GM12891 (cell line): ENCODE results near the gene CACHD1.

Experiments
- DNase-seq: peaks from one replicate; pipeline ENCODE4 v3.0.0; 2011; ENCODE audit warnings: low spot score; ENCODE audit not compliant: insufficient read length
- FAIRE-seq: peaks from 2 replicates; lab custom pipeline; 2011; peaks lifted over from hg19 to GRCh38; lab: Jason Lieb, UNC
- PAX5 ChIP-seq: IDR thresholded peaks from 2 replicates; pipeline ENCODE4 v1.6.1; 2011; ENCODE audit warnings: low read length, moderate library complexity, mild to moderate bottlenecking; ENCODE audit not compliant: insufficient read depth, severe bottlenecking
- POLR2A ChIP-seq: IDR thresholded peaks from 2 replicates; pipeline ENCODE4 v1.6.1; 2011; ENCODE audit warnings: low read depth, low read length, control low read depth
- POLR2AphosphoS5 ChIP-seq: IDR thresholded peaks from 2 replicates; pipeline ENCODE4 v1.6.1; 2011; ENCODE audit warnings: low read depth, low read length, control low read depth
- POU2F2 ChIP-seq: IDR thresholded peaks from 2 replicates; pipeline ENCODE4 v1.6.1; 2011; ENCODE audit warnings: low read depth, mild to moderate bottlenecking, control low read depth, low read length, moderate library complexity
- SPI1 ChIP-seq: IDR thresholded peaks from 2 replicates; pipeline ENCODE4 v1.6.1; 2011; ENCODE audit warnings: low read depth, low read length, control low read depth
- TAF1 ChIP-seq: IDR thresholded peaks from 2 replicates; pipeline ENCODE4 v1.6.1; 2011; ENCODE audit warnings: low read depth, low read length, control low read depth

The CACHD1 gene

DNA sequence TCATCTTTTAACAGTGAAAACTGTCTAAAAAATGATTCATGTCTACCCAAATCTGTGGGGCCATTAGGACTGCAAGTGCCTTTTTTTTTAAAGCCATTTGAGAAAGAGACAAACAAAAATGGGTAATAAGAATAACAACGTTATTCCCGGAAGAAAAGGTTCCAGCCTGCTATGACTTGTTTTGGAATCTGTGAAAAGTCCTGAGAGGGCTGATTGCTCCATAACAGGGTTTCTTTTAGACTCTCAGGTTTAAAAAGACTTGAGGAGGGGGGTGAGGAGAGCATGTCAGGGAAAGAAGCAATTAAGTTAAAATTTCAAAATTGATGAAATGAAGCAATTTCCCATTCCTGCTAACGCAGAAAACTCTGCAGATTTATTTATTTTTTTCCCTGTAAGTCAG, 56.4 kb downstream of the CACHD1 start:
- FAIRE-seq (no peak), DNase-seq (no peak)

DNA sequence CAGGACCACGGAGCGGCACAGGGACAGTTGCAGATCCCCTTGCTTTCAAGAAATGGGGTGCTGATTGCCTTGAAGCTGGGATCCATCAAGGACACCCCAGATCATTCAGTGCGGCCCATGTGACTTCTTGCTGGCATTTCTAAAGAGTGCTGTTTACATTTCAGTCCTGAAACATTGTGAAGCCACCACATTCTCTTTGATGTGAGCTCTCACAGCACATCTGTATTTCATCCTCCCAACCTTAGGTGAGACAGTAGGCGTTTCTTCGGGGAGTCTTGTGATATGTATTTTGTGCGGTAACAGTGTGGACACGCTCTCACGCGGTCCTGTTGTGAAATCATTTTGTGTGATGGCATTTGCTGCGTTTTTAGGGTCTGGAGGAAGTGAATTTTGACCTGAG, 57.2 kb downstream of the CACHD1 start:
- TF ChIP-seq SPI1 (no peak), POLR2A (no peak), POLR2AphosphoS5 (no peak), POU2F2 (no peak)
- no peak for DNase-seq
- FAIRE-seq, result no peak

More for the DNA sequence above, 56.4 kb downstream of the CACHD1 start:
- TF ChIP-seq POU2F2 (no peak), POLR2A (no peak), PAX5 (no peak)

DNA sequence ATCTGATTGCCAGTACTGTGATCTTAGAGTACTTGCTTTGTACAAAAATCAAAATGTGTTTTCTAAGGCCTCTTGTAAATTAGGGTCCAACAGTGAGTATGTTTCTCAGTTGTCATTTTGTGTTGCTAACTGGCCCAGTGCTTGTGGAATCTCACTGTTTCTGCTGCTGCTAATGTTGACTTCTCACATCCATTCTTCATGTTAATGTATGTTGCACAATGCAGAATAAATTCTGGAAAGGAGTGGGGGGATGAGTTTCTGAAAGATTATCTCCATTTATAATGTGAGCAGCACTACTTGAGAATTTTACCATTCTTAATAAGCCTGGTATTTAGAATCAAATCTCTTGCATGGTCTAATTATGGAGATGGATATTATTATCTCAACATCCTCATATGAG, 57.9 kb downstream of the CACHD1 start:
- TF ChIP-seq POU2F2, result no peak
- TF ChIP-seq POLR2A, result no peak
- no peak for TF ChIP-seq PAX5
- TF ChIP-seq SPI1, result no peak
- no peak for TF ChIP-seq POLR2AphosphoS5
- no peak for TF ChIP-seq TAF1
- DNase-seq (no peak), FAIRE-seq (no peak)

DNA sequence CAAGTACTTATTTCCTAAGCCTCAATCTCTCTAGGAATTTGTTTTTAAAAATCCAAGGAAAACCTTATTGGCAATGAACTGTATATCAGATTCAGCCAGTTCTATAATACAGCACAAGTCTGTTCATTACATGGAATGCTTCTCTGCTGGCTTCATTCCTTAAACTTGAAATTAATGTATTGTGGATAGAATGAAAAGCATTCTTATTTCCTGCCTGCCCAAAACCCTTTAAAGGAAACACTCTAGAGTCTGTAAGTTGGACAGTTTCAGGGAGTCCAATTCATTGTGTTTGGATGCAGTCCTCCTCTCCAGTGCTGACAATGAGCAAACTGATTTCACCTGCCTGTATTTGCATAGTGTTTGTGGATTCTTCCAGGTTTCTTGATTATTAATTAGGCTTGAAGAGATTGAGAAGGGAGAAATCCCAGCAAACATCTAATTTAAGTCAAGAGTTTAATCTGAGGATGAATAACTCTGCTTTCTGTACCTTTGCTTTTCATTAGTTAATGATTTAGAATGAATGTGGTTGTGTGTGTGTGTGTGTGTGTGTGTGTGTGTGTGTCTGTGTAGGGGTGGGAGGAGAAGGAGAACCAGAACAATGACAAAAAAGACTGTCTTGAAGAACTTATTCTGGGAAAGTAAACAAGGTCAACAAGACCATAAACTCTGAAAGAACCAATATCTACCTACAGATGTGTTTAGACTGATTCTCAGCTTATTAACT, 61.2 kb downstream of the CACHD1 start:
- FAIRE-seq (no peak), DNase-seq (no peak)
- TF ChIP-seq POLR2AphosphoS5, result no peak
- no peak for TF ChIP-seq POLR2A
- no peak for TF ChIP-seq POU2F2
- no peak for TF ChIP-seq PAX5
- TF ChIP-seq TAF1, result no peak
- no peak for TF ChIP-seq SPI1

DNA sequence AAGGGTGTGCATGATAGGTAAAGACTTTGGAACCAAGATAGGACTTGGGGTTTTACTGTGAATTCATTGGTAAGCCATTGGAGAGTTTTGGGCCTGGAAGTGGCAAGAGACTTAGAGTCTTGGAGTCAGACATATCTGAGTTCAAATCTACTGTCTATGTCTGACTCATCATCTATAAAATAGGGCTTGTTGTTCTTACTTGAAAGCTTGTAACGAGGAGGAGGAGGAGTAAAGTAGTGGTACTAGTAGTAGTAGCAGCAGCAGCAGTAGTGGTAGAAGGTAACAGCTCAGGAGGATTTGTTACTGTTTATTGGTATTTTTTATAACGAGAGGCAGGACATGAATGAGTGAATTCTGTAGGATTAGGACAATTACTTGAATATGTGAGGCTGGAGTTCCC, 62.7 kb downstream of the CACHD1 start:
- TF ChIP-seq SPI1 (no peak), POLR2AphosphoS5 (no peak), PAX5 (no peak), POLR2A (no peak), TAF1 (no peak), POU2F2 (no peak)
- no peak for FAIRE-seq
- DNase-seq, result no peak

DNA sequence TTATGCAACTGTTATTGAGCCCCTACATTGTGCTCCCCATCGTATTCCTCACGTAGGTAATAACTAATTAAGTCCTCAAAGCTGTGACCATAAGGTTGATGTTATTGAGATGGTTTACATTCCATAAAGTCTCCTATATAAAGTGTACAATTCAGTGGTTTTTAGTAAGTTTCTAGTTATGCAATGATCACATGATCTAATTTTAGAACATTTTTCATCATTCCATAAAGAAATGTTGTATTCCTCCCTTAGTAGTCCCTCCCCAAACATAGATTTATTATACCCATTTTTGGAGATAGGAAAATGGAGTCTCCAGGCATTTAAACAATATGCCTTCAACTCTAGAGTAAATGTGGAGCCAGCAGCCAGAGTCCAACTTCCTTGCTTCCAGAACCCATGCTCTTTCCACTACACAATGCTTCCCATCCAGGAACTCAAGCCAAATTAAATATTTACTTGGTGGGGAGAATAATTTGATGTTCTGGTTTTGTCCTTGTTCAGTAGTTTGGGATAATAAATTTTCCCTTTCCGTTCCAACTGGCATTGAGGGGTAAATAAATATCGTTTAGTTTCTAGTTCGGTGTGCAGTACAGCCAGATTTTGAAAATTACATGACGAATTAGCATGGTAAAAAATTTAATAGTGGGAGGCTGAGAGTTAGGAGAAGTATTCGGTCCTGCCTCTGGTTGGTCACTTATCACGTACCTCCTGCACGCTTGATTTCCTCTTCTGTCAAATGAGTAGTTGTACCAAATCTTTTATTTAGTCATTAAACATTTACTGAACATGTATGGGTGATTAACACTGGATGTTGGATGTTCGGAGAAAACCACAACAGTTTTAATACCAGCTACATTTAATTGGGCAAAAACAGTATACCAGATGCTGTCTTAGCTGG, 66.3 kb downstream of the CACHD1 start:
- FAIRE-seq (no peak), DNase-seq (no peak)

DNA sequence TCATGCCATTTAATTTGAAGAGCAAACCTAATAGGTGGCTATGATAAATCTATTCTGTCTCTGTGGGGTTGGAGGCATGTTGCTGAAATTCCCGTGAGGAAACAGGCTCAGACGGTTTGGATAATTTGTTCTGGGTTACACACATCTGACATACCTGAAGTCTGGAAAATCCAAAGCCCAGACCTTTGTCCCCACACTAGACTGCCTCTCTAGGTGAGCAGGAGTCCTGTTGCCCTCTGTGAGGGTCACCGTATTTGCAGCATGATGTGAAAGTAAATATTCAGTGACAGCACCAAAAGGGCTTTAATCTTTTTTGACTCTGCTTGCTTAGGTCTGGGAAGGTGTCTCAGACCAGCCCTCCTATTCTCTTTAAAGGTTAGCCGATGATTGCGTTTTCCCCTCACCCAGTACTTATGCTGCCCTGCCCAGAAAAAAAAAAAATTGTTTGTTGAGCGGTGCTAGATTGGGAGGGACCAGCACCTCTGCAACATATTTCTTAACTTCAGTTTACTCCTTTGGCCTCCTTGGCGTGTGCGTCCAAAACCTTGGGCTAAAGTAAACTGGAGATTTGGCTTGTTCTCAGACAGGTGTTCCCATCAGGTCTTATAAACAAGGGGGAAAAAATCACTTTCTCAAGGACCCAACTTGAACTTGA, 67.0 kb downstream of the CACHD1 start:
- FAIRE-seq (no peak), DNase-seq (no peak)
- no peak for TF ChIP-seq POLR2A

More for the DNA sequence above, 66.3 kb downstream of the CACHD1 start:
- no peak for TF ChIP-seq PAX5
- TF ChIP-seq SPI1, result no peak
- TF ChIP-seq POLR2A, result no peak
- TF ChIP-seq POLR2AphosphoS5, result no peak
- TF ChIP-seq POU2F2, result no peak
- TF ChIP-seq TAF1, result no peak

DNA sequence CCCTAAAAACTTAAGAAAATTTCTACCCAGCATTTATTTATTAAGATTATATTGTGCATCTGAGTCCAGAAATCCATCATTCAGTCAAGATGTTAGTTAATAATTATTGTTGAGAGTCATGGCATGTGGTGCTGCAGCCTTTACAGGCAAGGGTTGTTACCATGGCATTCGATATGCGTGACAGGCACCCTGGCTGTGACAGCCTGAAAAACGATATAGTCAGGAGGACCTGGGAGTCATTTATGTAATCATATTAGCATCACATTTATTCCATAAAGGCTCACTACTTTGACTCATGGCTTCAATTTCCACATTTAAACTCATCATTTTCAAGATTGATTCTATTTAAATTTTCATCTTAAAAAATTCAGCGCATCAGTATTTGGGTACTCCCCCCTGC, 68.0 kb downstream of the CACHD1 start:
- TF ChIP-seq TAF1, result no peak
- TF ChIP-seq POU2F2, result no peak
- no peak for TF ChIP-seq PAX5
- no peak for TF ChIP-seq POLR2A
- TF ChIP-seq POLR2AphosphoS5, result no peak
- DNase-seq, result no peak
- FAIRE-seq, result no peak

DNA sequence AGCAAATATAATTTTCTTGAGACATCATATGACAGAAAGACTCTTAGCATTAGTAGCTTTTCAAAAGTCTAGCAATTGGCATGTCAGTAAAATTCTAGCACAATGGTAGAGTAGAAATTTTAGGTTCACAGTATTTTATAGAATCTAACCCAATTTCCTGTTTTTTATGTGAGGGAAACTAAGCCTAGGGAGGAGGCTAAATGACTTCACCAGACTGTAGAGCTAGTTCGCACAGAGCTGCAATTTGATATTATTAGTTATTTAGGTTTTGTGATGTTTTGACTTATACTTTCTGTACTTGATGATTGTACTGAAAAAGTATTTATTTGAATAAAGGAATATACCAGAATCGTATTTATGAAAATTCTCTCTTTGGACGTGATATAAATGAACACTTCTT, 68.5 kb downstream of the CACHD1 start:
- FAIRE-seq (no peak), DNase-seq (no peak)
- TF ChIP-seq PAX5, result no peak
- no peak for TF ChIP-seq POLR2AphosphoS5
- TF ChIP-seq SPI1, result no peak
- no peak for TF ChIP-seq TAF1
- no peak for TF ChIP-seq POU2F2
- no peak for TF ChIP-seq POLR2A

DNA sequence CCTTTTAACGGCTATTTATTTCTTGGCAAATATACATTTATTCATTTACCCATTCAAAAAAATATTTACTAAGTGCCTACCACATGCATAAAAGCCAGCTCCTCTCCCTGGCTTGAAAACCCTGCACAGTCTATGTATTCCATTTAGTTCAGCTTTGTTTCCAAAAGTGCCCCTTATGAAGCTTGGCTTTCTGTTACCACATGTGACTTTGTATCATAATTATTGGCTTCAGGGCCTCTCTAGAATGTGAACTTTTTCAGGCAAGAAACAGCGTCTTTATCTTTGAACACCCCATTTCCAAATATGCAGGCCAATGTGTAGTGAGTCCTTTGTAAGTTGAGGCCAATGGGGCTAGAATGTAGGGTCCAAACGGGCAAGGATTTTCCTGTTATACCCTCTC, 69.4 kb downstream of the CACHD1 start:
- no peak for TF ChIP-seq POLR2A
- no peak for TF ChIP-seq TAF1
- no peak for TF ChIP-seq PAX5
- TF ChIP-seq POLR2AphosphoS5, result no peak
- no peak for TF ChIP-seq SPI1
- no peak for TF ChIP-seq POU2F2
- FAIRE-seq (no peak), DNase-seq (no peak)
